C4-2B (cell line): ENCODE data around the gene MAP4.

Experiments used
- CTCF ChIP-seq: fragments of 450-650 bp; conservative IDR thresholded peaks from 2 replicates; pipeline ENCODE4 v1.5.1; 2017; ENCODE audit warnings: mild to moderate bottlenecking
- ZFX ChIP-seq: fragments of 450-650 bp; IDR thresholded peaks from 2 replicates; pipeline ENCODE4 v1.6.1; 2017

DNA sequence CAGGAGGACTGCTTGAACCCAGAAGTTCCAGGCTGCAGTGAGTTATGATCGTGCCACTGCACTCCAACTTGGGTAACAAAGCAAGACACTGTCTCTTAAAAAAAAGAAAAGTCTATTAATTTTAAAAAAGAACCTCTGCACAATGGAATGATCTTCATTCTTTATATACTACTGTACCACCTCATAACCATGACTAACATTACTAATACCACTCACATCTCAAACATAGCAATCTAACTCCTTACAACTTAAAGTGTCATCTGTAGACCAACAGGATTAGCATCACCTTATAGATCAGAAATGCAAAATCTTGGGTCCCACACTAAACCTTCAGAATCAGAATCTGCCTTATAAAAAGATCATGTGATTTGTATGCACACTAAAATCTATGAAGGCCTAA, 48.8 kb upstream of the MAP4 start:
- TF ChIP-seq CTCF = no peak
- no peak for TF ChIP-seq ZFX
